Uterus (tissue), 2 donors: ENCODE results near the gene SOX2.

ENCODE experiments used
- CTCF ChIP-seq, 4 experiments: fragments of 200-600 bp in 2 of 4; fragments of 450-650 bp in 2 of 4; sonication (generic) in 2 of 4; IDR thresholded peaks; one replicate each; pipeline ENCODE4 v1.5.1; 2016 to 2019; ENCODE audit warnings: antibody characterized with exemption in 4 of 4, mild to moderate bottlenecking in 2 of 4, moderate library complexity in 1 of 4
- POLR2A ChIP-seq, 2 donors: fragments of 450-650 bp; IDR thresholded peaks; one replicate each; pipeline ENCODE4 v1.6.1; 2016; ENCODE audit warnings: antibody characterized with exemption in 2 of 2, mild to moderate bottlenecking in 1 of 2, moderate library complexity in 1 of 2

- TF ChIP-seq CTCF (IDR thresholded peaks at IDR 0.05): no peak
- TF ChIP-seq POLR2A (IDR thresholded peaks at IDR 0.05): no peak
Measured at GRCh38 chr3:181730934-181731333, 19.2 kb downstream of the SOX2 start.
